GM11168 (cell line): ENCODE measurements around the gene PLXDC2.
"Not testable (repeated sequence)": the region's sequence is repeated elsewhere in the genome, so short reads cannot be mapped to it uniquely, and the experiment has no call there.

Source experiments
- in situ Hi-C: fragments of 300-500 bp; cut with MboI; formaldehyde crosslinking; loops from one replicate; pipeline ENCODE4 v1.12.0; 2022; ENCODE audit warnings: low sequenced_read_pairs; ENCODE audit not compliant: unreplicated experiment

PLXDC2 gene

GRCh38 chr10:19964625-19965024, 148.4 kb downstream of the PLXDC2 start:
- in situ Hi-C loops: no loop called here

DNA sequence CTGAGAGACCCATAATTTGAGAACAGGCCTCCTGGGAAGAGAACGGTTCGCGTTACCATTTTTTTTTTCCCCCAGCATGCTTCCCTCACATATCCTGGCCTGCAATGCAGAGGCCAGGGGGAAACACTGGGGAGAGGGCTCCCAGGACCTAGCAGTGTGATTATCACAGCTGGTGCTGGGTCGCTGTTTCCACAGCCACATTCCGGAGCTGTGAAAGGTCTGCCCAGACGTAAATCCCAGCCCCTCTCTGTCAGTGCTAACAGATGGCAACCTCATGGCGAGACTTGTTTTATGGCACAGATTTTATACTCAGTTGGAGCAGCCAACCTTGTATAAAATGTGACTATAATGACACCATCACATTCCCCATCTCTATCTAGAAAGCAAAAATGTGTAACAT, 150.5 kb downstream of the PLXDC2 start:
- in situ Hi-C loops: no loop called here

GRCh38 chr10:19967981-19968380, 151.7 kb downstream of the PLXDC2 start:
- in situ Hi-C loops: no loop called here

- in situ Hi-C loops: no loop called here
These were observed 152.5 kb downstream of the PLXDC2 start for GRCh38 chr10:19968745-19969144.

DNA sequence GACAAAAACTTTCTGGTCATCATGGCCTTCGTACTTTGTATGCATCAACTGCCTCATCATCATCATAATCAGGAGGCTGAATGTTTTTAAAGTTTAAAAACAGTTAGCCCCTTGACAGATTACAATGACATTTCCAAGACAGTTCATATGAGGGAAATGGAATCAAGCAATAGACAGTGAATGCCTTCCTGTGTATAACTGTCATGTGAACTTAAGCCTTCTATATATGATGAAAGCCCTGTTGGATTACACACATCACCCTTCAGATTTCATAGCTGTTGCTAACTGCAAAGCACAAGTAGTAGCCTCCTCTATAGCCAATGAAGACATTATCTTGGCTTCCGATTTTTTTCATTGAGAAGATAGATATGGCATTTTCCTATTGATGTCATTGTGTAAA, 154.0 kb downstream of the PLXDC2 start:
- in situ Hi-C loops: no loop called here

GRCh38 chr10:19970717-19971116, 154.5 kb downstream of the PLXDC2 start:
- in situ Hi-C loops: no loop called here

- in situ Hi-C loops: no loop called here
These were observed 155.3 kb downstream of the PLXDC2 start for GRCh38 chr10:19971343-19972052.

DNA sequence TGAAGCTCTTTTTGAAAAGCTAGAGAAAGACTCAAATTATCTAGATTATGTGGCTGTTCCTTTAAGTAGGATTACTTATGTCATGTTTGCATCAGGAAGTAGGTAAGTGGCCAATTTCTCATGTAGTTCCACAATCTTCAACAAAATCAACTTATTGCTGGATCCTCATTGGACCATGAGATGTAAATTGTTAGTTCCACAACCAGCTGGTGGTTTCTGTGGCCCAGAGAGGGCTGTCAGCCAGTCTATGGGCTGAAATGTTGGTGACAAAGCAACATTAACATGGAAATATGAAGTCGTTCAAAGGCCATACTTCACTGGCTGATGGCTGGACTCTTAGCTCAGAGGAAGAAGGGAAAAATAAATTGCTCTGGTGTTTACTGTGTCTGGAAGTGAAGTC, 157.9 kb downstream of the PLXDC2 start:
- in situ Hi-C loops: no loop called here

DNA sequence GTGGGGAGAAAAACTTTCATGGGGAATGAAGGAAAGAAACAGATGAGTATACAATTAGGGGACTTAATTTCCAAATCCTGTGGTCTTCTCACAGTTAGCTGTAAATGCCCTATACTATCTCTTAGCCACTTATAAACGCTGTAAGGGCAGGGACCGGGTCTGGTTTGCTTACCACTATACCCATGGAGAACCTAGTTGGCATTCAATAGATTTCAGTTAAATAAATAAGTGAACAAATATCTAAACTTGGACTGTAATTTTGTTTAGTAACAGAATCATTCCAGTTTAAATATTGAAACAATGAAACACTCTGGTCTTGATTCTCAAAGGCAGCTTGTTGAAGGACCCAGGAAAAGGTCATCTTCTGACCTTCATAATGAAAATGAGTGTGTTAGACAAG, 158.3 kb downstream of the PLXDC2 start:
- in situ Hi-C loops: no loop called here

DNA sequence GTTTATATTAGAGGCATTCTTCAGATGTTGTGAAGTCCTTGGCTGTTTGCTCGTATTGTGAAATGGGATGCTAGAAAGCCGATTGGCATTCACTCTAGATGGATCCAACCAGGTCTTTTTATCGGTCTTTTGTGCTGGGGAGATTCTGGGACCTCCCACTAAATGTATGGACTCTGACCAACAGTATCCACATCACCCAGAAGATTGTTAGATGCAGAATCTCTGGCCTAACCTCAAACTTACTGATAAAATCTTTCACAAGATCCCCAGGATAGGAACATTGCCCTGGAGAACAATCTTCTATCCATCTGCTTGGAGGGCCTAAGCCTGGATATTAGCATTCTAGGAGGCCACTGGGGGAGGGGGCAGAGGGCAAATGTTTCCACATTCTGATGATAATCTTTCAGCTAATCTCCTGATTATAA, 160.9 kb downstream of the PLXDC2 start:
- in situ Hi-C loops: no loop called here

- in situ Hi-C loops: no loop called here
These were observed 163.4 kb downstream of the PLXDC2 start for GRCh38 chr10:19979628-19980027.

GRCh38 chr10:19983880-19984565, 167.8 kb downstream of the PLXDC2 start:
- in situ Hi-C loops: no loop called here

DNA sequence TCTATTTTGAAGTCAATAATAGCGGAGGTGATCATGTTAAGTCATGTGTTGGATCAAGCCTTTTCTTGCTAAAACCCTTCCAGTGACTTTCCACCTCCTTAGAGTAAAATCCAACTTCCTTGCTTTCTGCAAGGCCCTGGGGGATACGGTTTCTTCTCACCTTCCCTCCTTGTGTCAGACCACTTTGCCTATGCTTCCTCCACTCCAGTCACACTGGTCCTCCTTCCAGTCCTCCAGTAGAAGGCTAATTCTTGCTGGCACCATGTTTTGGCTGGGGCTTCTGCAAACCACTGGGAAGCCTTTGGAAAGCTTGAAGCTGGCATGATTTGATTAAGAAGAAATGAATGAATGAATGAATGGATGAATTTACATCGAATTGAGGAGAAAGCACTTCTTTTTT, 169.5 kb downstream of the PLXDC2 start:
- in situ Hi-C loops: no loop called here

- in situ Hi-C loops: no loop called here
These were observed 170.4 kb downstream of the PLXDC2 start for GRCh38 chr10:19986591-19986990.

GRCh38 chr10:19987931-19988330, 171.7 kb downstream of the PLXDC2 start:
- in situ Hi-C loops: no loop called here

DNA sequence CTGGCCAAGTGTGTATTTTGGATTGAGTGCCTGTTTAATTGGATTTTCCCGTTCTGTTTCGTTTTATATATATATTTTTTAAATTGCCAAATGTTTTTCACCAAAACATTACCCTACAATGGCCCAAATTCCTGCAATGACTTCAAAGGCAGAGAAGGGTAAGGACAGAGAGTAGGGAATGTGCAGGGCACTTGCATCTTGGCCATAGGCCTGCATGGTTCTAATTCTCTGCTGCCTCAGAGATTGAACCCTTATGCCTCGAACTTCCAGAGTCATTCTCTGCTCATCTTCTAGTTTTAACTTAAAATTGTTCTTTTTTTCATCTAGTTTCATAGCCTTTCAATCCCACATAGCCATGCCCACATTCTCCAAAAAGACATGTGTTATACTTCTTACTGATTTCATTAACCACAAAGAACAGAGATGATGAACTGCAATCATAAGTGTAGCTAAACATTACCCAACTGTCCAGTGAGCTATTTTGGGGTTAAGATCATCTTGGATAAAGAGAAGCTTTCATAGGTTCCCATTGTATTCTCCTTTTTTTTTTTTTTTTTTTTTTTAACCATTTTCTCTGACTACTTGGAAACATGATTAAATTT, 177.6 kb downstream of the PLXDC2 start:
- in situ Hi-C loops: no loop called here

- in situ Hi-C loops: no loop called here
These were observed 182.2 kb downstream of the PLXDC2 start for GRCh38 chr10:19998482-19998881.

DNA sequence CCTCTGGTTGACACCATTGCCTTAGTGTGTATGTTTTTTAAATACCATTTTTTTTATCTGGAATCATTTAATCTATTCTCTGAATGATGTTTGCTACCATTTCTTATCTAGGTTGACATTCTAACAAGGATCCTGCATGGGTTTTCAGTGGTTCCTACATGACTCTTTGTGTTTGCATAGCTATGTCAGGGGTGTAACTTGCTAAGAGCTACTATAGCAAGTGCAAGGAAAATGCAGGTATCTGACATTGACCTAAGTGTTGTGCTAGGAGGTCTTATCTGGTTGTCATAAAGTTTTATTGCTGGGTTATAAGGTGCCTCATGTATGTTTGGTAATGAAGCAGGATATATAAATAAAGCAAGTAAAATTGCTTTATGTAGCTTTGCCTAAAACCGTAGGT, 183.2 kb downstream of the PLXDC2 start:
- in situ Hi-C loops: no loop called here

DNA sequence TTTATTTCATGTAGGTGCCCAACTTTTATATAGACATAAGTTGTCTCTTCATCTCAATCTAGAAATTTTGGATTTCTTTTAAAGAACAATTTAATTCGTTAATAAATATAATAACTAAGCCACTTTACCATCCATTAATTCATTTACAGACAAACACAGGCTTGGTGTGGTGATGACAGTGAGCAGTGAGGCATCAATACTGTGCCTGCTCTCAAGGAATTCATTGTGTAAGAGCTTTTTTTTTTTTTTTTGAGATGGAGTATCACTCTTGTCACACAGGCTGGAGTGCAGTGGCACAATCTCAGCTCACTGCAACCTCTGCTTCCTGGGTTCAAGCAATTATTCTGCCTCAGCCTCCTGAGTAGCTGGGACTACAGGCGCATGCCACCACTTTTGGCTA, 185.8 kb downstream of the PLXDC2 start:
- in situ Hi-C loops: not testable (repeated sequence)

GRCh38 chr10:20002657-20003056, 186.4 kb downstream of the PLXDC2 start:
- in situ Hi-C loops: no loop called here

DNA sequence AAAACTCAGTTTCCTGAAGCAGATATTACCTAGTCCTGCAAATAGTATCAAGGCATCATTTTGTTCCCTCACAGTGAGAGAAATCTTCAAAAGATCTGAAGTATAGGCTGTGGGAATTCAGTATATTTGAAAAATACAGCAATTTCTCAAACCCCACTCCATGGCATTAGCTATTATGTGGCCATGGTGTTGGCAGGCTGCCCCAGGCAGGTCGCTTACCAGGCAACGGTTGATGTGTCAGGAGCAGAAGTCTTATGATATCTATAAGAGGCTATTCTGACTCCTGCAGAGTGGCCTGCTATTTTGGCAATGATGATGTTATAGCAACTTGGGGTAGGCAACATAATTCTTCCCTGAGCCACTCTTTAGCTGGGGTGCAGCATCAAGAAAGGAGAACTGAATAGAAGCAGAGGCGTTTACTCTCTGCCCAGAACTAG, 187.9 kb downstream of the PLXDC2 start:
- in situ Hi-C loops: no loop called here

DNA sequence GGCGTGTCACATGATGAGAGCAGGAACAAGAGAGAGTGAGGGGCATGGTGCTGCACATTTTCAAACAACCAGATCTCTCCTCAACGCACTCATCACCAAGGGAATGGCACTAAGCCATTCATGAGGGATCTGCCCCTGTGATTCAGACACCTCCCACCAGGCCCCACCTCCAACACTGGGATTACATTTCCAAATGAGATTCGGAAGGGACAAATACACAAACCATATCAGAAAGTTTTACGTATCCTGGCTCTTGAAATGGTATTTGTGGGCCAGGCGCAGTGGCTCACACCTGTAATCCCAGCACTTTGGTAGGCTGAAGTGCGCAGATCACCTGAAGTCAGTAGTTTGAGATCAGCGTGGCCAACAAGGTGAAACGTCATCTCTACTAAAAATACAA, 189.4 kb downstream of the PLXDC2 start:
- in situ Hi-C loops: no loop called here
